ENCODE data around the gene DPP10.

The DPP10 gene

GRCh38 chr2:115201386-115201785 is 758.9 kb downstream of the DPP10 start:
- no peak for DNase-seq (ENCODE audit: low read depth)
- TF ChIP-seq CTCF (IDR thresholded peaks at IDR 0.05; ENCODE audit: insufficient read depth, low read depth, low read length, missing control alignments): no peak
- H3K4me3 ChIP-seq (ENCODE audit: low read length): no peak overlapping the region

- TF ChIP-seq CTCF (IDR thresholded peaks at IDR 0.05; ENCODE audit: insufficient read depth, low read depth, low read length, missing control alignments): no peak
- DNase-seq (ENCODE audit: low read depth): no peak
- H3K4me3 ChIP-seq (ENCODE audit: low read length): no peak overlapping the region
These were observed 766.2 kb downstream of the DPP10 start for GRCh38 chr2:115208493-115209164.

GRCh38 chr2:115214050-115214449 is 771.6 kb downstream of the DPP10 start:
- no peak for DNase-seq (ENCODE audit: low read depth)
- no peak for TF ChIP-seq CTCF (IDR thresholded peaks at IDR 0.05; ENCODE audit: insufficient read depth, low read depth, low read length, missing control alignments)
- H3K4me3 ChIP-seq (ENCODE audit: low read length): no peak overlapping the region

- H3K4me3 ChIP-seq (ENCODE audit: low read length): no peak overlapping the region
- DNase-seq (ENCODE audit: low read depth): no peak
- no peak for TF ChIP-seq CTCF (IDR thresholded peaks at IDR 0.05; ENCODE audit: insufficient read depth, low read depth, low read length, missing control alignments)
These were observed 776.9 kb downstream of the DPP10 start for GRCh38 chr2:115219296-115219695.

GRCh38 chr2:115234186-115234585 is 791.7 kb downstream of the DPP10 start:
- TF ChIP-seq CTCF (IDR thresholded peaks at IDR 0.05; ENCODE audit: insufficient read depth, low read depth, low read length, missing control alignments): no peak
- no peak overlapping the region for H3K4me3 ChIP-seq (ENCODE audit: low read length)
- no peak for DNase-seq (ENCODE audit: low read depth)

GRCh38 chr2:115234737-115235136 is 792.3 kb downstream of the DPP10 start:
- H3K4me3 ChIP-seq (ENCODE audit: low read length): no peak overlapping the region
- no peak for TF ChIP-seq CTCF (IDR thresholded peaks at IDR 0.05; ENCODE audit: insufficient read depth, low read depth, low read length, missing control alignments)
- no peak for DNase-seq (ENCODE audit: low read depth)

- TF ChIP-seq CTCF (IDR thresholded peaks at IDR 0.05; ENCODE audit: insufficient read depth, low read depth, low read length, missing control alignments): no peak
- DNase-seq (ENCODE audit: low read depth): no peak
These were observed 805.6 kb downstream of the DPP10 start for GRCh38 chr2:115248066-115248465.

More at GRCh38 chr2:115248066-115248465, 805.6 kb downstream of the DPP10 start:
- no peak overlapping the region for H3K4me3 ChIP-seq (ENCODE audit: low read length)

Data from epithelial cell of esophagus (primary cell).